ENCODE data around the gene TMC1.

TMC1 gene

DNA sequence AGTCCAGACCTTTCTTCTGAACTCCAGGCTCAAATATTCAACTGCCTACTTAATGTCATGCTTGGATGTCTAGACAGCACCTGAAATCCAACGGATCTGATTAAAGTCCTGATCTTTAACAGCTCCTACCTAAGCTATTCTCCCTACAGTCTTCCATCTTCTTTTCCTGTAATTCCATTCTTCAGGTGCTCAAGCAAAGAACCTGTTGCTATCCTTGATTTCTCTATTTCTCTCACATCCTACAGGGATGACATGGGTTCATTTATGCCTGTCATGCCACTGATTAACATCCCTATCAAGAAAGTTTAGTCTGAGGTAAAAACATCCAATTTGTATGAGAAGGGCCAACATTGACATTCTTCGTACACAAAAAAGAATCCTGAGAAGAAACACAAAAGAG is 163.2 kb downstream of the TMC1 start:
- DNase-seq (ENCODE audit: low spot score) (no peak), ATAC-seq (ENCODE audit: low read depth) (no peak)
- Histone ChIP-seq H3K4me1 (ENCODE audit: insufficient read depth, poor library complexity, severe bottlenecking) (no peaks in the 10 kb centered on the region), H3K27ac (ENCODE audit: poor library complexity, severe bottlenecking) (no peak overlapping the region), H3K4me3 (ENCODE audit: severe bottlenecking) (no peak overlapping the region), H3K36me3 (ENCODE audit: low read depth) (no peaks in the 10 kb centered on the region), H3K27me3 (ENCODE audit: insufficient read depth, poor library complexity, severe bottlenecking) (no peaks in the 10 kb centered on the region), H3K9me3 (ENCODE audit: severe bottlenecking) (no peaks in the 10 kb centered on the region)
- TF ChIP-seq, protein P1, sequence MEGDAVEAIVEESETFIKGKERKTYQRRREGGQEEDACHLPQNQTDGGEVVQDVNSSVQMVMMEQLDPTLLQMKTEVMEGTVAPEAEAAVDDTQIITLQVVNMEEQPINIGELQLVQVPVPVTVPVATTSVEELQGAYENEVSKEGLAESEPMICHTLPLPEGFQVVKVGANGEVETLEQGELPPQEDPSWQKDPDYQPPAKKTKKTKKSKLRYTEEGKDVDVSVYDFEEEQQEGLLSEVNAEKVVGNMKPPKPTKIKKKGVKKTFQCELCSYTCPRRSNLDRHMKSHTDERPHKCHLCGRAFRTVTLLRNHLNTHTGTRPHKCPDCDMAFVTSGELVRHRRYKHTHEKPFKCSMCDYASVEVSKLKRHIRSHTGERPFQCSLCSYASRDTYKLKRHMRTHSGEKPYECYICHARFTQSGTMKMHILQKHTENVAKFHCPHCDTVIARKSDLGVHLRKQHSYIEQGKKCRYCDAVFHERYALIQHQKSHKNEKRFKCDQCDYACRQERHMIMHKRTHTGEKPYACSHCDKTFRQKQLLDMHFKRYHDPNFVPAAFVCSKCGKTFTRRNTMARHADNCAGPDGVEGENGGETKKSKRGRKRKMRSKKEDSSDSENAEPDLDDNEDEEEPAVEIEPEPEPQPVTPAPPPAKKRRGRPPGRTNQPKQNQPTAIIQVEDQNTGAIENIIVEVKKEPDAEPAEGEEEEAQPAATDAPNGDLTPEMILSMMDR (IDR thresholded peaks at IDR 0.05; ENCODE audit: poor library complexity, severe bottlenecking), result no peak

DNA sequence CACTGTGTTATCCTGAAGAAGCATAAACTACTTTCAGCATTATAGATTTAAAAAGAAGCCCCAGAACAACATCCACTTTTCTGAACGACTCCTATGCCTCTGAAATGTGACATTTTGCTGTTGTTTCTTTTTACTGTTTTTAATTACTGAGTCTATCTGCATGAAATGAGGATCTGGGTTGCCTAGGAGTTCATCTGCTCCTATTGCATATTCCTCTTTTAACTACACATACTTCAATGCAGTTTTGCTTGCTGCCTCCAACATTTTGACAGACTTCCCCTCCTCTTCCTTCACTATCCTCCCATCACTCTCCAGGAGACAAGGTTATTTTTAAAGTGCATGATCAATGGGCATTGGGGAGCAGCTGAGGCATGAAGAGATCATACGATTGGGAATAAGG is 164.5 kb downstream of the TMC1 start:
- DNase-seq (ENCODE audit: low spot score), result no peak
- ATAC-seq (ENCODE audit: low read depth), result no peak
- TF ChIP-seq, protein P1 (IDR thresholded peaks at IDR 0.05; ENCODE audit: poor library complexity, severe bottlenecking), result no peak
- H3K4me3 ChIP-seq (ENCODE audit: severe bottlenecking), result no peak overlapping the region
- H3K27ac ChIP-seq (ENCODE audit: poor library complexity, severe bottlenecking), result no peak overlapping the region
- H3K27me3 ChIP-seq (ENCODE audit: insufficient read depth, poor library complexity, severe bottlenecking), result no peaks in the 10 kb centered on the region
- H3K9me3 ChIP-seq (ENCODE audit: severe bottlenecking), result no peaks in the 10 kb centered on the region
- H3K36me3 ChIP-seq (ENCODE audit: low read depth), result no peaks in the 10 kb centered on the region
- no peaks in the 10 kb centered on the region for H3K4me1 ChIP-seq (ENCODE audit: insufficient read depth, poor library complexity, severe bottlenecking)

DNA sequence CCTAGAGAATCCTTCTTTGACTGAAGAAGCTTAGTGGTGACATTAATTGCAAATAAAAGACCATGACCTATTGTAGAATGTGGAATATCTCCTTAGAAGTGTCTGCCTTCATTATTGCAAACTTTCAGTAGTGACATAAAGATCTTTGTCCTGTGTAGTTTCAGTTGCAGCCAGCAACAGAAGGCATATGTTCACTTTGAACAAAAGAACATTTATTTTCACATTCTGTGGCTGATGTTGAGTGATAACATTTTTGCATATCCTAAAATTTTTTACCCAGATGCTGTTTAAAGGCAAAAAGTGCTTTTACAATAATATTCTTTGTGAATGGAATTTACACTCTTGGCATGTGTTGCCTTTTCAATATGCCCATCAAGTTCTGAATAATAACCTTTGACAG is 165.9 kb downstream of the TMC1 start:
- Histone ChIP-seq H3K9me3 (ENCODE audit: severe bottlenecking) (no peaks in the 10 kb centered on the region), H3K36me3 (ENCODE audit: low read depth) (no peaks in the 10 kb centered on the region), H3K4me3 (ENCODE audit: severe bottlenecking) (no peak overlapping the region), H3K27me3 (ENCODE audit: insufficient read depth, poor library complexity, severe bottlenecking) (no peaks in the 10 kb centered on the region), H3K4me1 (ENCODE audit: insufficient read depth, poor library complexity, severe bottlenecking) (no peaks in the 10 kb centered on the region), H3K27ac (ENCODE audit: poor library complexity, severe bottlenecking) (no peak overlapping the region)
- TF ChIP-seq, protein P1 (IDR thresholded peaks at IDR 0.05; ENCODE audit: poor library complexity, severe bottlenecking), result no peak
- ATAC-seq (ENCODE audit: low read depth) (no peak), DNase-seq (ENCODE audit: low spot score) (no peak)

DNA sequence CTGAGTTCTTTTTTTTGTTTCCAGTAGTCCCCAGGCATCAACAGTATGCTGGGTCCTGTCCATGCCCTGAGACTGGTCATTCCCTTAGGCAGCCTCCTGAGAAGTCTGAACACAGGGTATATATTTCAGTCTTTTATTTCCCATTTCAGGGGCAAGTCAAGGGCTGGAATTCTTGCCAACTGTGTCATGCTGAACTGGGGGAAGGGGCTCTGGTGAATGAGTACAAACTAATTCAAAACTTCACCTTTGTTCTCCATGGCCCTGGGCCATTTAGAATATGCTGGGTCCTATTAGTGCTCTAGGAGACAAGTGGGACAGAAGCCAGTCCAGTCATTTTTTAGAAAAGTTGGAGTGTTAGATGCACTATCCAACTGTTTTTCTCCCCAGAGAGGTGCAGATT is 170.3 kb downstream of the TMC1 start:
- TF ChIP-seq, protein P1 (IDR thresholded peaks at IDR 0.05; ENCODE audit: poor library complexity, severe bottlenecking), result no peak
- no peaks in the 10 kb centered on the region for H3K36me3 ChIP-seq (ENCODE audit: low read depth)
- ATAC-seq (ENCODE audit: low read depth), result no peak
- H3K4me3 ChIP-seq (ENCODE audit: severe bottlenecking), result no peak overlapping the region
- H3K27me3 ChIP-seq (ENCODE audit: insufficient read depth, poor library complexity, severe bottlenecking), result no peaks in the 10 kb centered on the region
- no peak for DNase-seq (ENCODE audit: low spot score)
- no peaks in the 10 kb centered on the region for H3K9me3 ChIP-seq (ENCODE audit: severe bottlenecking)
- H3K4me1 ChIP-seq (ENCODE audit: insufficient read depth, poor library complexity, severe bottlenecking), result no peaks in the 10 kb centered on the region
- H3K27ac ChIP-seq (ENCODE audit: poor library complexity, severe bottlenecking), result no peak overlapping the region

DNA sequence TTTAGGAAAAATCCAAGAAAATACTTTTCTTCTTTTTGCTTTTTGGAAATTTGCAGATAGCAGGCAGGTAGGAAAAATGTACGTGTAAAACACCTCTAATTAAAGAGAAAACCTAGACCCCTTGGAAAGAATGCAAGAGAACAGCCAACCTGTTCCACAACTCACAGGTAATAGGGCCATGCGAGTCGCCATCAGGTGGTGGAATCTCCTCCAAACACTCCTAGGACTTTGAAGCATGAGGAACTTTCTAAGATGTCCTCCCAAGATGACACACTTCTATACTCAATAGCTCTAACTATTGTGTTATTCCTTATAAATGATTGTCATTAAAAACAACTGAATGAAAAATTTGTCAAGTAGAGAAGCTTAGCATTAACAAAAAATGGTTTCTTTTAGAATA is 174.0 kb downstream of the TMC1 start:
- H3K9me3 ChIP-seq (ENCODE audit: severe bottlenecking), result no peaks in the 10 kb centered on the region
- DNase-seq (ENCODE audit: low spot score), result no peak
- H3K4me1 ChIP-seq (ENCODE audit: insufficient read depth, poor library complexity, severe bottlenecking), result no peaks in the 10 kb centered on the region

More for the DNA sequence above, 174.0 kb downstream of the TMC1 start:
- ATAC-seq (ENCODE audit: low read depth), result no peak
- TF ChIP-seq, protein P1 (IDR thresholded peaks at IDR 0.05; ENCODE audit: poor library complexity, severe bottlenecking), result no peak
- Histone ChIP-seq H3K36me3 (ENCODE audit: low read depth) (no peaks in the 10 kb centered on the region), H3K4me3 (ENCODE audit: severe bottlenecking) (no peak overlapping the region), H3K27ac (ENCODE audit: poor library complexity, severe bottlenecking) (no peak overlapping the region), H3K27me3 (ENCODE audit: insufficient read depth, poor library complexity, severe bottlenecking) (no peaks in the 10 kb centered on the region)
